HTERT RPE-1 (cell line): ENCODE results near the gene LAIR1.
"Not testable (repeated sequence)": the region's sequence is repeated elsewhere in the genome, so short reads cannot be mapped to it uniquely, and the experiment has no call there.

Source experiments
- in situ Hi-C: fragments of 300-500 bp; cut with MboI; formaldehyde crosslinking; loops from 4 replicates; pipeline ENCODE4 v1.14.3; 2020; ENCODE audit warnings: low sequenced_read_pairs

Gene LAIR1

GRCh38 chr19:54379187-54379678 lies 14.5 kb upstream of the LAIR1 start:
- in situ Hi-C loops, result no loop called here

DNA sequence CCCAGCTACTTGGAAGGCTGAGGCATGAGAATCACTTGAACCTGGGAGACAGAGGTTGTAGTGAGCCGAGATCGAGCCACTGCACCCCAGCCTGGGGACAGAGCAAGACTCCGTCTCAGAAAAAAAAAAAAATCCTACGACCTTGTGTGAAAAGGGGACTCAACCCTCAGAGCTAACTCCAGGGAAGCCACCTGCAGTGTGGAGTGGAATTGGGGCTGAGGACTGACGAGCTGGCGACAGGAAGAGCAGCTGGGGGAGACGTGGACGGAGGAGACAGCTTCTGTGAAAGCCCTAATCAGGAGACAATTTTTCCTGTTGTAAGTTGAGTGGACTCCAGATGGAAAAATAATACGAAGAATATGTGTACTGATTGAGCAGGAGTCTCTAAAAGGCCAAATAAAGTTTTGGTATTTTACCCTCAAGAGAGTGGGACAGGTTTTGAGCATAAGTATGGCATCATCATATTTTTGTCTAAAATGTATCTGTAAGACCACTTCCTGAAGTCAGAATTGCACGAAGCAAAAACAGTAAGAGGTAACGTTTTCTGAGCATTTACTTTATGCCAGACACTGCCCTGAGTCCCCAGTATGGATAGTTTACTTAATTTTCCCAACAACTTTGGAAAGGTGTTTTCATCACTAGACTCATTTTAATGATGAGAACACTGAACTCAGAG lies 12.0 kb upstream of the LAIR1 start:
- in situ Hi-C loops, result no loop called here

- in situ Hi-C loops, result not testable (repeated sequence)
Measured at GRCh38 chr19:54375181-54375938, 10.6 kb upstream of the LAIR1 start.

DNA sequence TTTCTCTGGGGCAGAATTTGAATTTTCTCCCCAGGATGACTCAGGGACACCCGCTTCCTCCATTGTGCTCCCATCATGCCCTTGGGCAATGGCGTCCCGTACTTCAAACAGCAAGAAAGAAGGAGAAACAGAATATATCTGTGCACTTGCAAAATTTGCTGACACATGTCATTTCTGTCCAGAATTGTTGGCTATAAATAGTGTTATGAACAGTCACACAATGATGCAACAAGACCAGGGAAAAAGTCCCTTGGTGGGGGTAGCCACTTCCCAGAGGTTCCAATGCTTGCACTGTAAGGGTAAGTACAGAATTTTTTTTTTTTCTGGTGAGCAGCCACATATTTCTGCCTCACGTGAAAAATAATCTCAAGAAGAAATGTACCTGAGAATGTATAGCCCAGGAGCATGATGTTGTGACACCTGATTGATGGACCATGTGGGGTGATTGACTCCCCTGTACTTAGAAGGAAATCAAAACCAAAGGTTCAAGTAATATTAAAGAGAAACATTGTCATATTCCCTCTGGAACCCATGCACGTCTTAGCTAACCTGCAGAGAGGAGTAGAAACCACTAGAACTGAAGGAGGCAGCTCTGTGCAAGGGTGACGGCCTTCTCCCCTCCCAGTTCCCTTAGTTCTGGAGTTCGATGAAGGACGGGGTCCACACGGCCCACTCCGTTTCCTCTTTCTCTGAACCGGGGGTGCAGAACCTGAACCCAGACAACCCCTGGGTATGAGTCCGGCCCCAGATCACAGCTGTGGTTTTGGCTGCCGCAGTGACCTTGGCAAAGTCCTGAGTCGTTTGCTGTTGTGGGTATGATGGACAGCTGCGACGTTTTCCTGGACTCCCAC lies 9.3 kb upstream of the LAIR1 start:
- in situ Hi-C loops, result no loop called here

DNA sequence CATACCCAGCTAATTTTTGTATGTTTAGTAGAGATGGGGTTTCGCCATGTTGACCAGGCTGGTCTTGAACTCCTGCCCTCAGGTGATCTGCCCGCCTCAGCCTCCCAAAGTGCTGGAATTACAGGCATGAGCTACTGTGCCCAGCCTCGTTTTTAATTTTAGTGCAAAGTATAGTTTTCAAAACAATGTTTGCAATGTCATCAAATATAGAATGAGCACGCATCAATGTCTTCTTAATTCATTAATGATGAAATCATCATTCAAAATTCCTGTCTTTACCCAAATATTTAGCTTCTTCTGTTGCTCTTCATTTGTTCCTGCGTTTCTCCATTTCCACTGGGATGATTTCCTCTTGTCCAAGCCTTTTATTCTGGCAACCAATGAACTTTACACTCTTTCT lies 6.7 kb upstream of the LAIR1 start:
- in situ Hi-C loops, result not testable (repeated sequence)

DNA sequence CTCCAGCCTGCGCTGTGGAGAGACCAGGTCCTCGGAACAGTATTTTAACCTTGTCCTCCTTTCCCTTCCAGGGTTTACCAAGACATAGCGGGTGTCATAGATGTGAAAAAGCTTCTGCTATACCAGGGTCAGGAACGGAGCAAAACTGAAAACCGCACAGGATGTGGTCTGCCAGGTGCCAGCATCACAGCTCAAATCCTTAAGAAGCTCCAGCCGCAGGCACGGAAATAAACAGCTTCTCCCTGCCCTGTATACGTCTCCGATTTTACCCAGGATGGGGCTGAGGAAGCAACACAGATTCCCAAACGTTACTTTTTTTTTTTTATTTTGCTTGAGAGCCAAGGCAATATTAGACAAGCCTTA lies 5.7 kb upstream of the LAIR1 start:
- in situ Hi-C loops, result not testable (repeated sequence)

GRCh38 chr19:54369688-54370433 lies 5.1 kb upstream of the LAIR1 start:
- in situ Hi-C loops, result not testable (repeated sequence)

DNA sequence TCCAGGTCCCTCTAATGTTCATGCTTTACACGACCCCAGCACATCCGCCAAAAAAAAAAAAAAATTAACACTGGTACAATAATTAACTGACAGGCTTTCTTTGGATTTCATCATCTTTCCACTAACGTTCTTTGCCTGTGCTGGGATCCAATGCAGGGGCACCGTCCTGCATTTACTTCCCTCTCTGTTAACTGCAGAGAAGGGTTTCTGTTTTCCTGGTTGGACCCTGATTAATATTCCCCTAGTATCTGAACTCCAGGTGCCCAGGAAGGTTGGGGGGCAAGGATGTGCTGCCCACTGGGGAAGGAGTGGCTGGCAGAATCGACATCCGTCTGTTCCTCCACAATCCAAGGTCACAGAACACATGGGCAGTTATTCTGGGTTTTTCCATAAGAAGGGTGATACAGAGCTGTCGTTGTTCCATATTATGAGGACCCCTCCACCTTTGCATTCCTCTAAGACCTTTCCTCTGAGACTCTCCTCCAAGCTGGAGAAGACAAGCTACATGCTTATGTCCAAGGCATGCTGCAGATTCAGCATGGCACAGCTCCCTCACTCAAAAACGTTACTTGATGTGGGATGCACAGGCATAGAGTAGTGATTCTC lies 4.5 kb upstream of the LAIR1 start:
- in situ Hi-C loops, result no loop called here

DNA sequence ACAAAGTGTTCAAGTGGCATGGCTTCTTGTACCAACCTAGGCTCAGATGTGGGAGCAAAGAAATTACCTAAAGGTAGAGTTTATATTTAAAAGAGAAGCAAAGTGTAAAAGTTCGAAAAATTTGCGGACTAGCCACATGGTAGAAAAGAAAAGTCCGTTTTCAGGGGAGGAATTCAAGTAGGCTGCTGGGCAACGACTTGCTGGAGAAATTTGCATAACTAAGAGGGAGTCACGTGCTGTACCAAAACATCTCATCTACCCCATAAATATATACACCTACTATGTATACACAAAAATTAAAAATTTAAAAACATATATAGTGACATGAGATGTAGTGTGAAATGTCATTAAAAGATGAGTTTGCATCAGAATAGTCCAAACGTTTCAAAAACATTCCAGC lies 2.1 kb upstream of the LAIR1 start:
- in situ Hi-C loops, result no loop called here

DNA sequence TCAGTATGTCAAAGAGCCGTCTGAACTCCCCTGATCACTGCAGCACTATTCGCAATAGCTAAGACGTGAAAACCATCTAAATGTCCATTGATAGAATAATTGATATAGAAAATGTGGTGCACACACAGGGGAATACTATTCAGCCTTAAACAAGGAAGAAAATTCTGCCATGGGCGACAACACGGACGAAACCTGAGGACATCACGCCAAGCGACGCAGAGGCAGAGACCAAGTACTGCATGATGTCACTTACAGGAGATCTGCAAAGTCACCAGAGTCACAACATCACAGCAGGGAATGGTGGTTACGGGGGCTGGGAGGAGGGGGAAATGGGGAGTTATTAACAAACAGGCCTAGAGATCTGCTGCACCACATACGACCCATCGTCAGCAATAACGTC lies 1.1 kb upstream of the LAIR1 start:
- in situ Hi-C loops, result not testable (repeated sequence)

DNA sequence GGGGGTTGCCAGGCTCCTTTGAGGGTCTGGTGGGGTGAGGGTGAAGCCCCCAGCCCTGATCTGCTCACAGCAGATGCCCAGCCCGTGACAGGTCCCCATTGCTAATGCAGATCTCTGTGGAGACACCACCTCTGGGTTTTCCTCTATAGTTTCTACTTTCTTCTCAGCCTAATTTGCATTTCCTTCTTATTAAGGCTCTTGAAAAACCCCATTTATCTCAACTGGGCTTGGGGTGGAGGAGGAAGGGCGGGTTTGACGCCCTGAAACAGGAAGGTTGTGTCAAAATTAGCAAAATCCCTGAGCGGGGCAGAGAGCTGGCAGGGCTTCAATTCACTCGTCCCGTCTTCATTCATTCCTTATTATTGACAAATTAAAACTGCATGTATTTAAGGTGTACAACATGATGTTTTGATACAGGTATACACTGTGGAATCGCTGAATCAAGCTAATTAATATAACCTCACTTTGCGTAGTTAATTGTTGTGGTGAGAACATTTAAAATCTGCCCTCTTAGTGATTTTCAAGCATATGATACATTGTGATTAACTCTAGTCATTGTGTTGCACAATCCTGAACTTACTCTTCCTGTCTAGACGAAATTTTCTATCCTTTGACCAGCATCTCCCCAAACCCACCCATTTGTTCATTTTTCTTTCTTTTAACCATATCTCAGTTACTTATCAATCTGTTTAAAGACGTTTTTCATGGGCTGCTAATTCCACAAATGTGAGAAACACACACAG lies 2.9 kb downstream of the LAIR1 start:
- in situ Hi-C loops, result not testable (repeated sequence)

- in situ Hi-C loops, result not testable (repeated sequence)
Measured at GRCh38 chr19:54359149-54359820, 5.4 kb downstream of the LAIR1 start.

GRCh38 chr19:54357381-54357780 lies 7.3 kb downstream of the LAIR1 start:
- in situ Hi-C loops, result no loop called here

DNA sequence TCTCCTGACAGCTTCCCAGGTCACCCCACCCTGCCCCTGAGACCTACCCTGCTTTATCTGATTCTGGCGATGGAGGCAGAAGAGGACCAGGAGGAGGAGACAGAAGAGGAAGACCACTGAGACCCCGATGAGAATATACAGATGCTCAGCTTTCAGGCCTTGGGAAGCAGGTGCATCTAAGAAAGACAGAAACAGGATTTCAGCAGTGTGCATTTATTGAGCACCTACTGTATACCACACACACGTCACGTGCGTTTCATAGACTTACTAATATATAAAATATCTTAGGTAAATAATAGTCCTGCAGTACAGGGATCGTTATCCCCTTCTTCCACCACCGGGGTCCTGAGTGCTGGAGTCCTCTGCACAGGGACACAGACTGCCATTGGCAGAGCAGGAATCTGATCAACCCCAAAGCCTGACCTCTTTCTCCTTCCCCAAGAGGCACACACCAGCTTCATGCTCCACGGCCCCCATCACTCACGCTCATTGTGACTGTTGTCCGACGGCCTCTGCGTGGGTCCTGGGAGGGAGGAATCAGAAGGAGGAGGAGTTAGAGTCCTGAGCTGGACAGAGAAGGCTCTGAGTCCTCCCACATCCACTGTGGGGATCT lies 8.2 kb downstream of the LAIR1 start:
- in situ Hi-C loops, result no loop called here

DNA sequence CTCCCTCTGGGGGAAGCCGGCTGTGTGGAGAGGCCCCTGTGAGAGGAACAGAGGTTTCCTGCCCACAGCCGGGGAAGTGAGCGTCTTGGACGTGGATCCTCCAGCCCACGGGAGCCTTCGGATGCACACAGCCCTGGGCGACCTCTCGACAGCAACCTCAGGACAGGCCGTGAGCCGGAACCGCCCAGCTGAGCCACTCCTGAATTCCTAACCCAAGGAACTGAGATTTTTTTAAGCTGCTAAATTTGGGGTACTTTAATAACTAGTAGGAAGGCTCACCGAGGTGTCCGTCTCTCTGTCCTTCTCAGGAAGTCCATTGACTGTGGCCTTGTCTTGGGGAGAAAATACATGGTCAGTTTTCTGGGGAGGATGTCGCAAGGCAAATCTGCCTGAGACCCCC lies 9.1 kb downstream of the LAIR1 start:
- in situ Hi-C loops, result no loop called here

DNA sequence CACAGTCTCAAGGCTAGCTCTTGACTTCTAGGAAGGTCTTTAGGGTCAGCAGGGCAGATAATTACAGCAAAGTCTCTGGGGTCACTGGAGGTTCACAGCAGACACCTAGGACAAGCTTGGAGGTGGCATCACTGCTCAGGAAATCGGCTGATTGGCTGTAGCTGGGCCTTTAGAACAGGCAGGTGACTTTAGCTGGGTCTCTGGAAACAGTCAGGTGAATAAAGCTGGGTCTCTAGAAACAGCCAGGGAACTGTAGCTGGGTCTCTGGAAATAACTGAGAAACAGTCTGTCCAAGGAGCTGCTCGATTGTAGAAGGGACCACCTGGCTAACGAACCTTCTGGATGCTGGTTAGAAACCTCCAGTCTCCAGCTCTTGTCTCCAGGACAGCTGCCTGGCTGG lies 10.0 kb downstream of the LAIR1 start:
- in situ Hi-C loops, result no loop called here

DNA sequence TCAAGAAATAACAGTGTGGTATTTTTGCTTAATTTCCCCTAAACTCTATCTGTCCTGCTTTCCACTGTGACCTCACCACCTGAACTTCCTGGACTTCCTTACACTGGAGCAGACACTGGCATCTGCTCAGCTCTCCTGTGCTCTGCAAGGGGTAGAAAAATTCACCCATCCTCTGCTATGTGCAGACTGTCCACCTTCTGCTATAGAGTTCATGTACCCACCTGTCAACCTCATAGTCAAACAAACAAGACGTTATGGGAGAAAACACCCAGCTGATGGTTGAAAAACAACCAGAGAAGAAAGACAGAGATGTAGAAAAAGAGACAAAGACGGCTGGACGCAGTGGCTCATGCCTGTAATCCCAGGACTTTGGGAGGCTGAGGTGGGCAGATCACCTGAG lies 12.2 kb downstream of the LAIR1 start:
- in situ Hi-C loops, result no loop called here

DNA sequence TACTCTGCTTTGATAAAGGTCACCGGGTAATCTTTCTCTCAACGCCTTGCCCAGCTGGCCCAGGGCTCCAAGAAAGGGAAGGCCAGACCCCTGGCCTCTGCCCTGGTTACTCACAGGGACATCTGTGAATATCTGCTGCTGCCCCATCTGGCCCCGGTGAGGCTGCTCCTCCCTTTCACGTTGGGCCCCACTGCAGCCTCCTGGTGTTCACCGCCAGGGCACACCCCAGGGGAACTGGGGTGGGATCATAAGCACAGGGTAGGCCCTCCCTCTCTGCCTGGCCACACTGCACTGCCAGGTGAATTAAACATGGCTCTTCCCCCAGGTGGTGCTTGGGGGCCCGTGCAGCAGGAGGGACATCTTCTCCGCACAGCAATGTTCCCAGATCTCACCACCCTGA lies 12.7 kb downstream of the LAIR1 start:
- in situ Hi-C loops, result no loop called here

DNA sequence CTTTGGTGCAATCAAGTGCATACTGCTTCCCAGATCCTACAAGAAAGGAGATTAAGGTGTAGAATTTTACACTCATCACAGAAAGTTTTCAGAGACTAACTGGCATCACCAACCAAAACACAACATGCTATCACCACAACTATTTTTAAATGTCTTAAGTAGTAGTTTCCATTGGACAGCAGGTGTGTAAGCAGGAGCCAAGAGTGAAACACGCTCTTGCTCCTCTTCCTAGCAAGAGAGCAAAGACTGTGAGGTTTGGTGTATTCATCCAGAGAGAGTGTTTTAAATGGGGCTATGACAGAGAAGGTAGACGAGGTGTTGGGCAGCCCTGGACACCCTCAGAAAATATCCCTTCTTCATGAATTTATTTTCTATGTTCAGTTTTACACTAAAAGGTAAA lies 13.3 kb downstream of the LAIR1 start:
- in situ Hi-C loops, result no loop called here
